Activated naive CD4-positive, alpha-beta T cell treated with anti-CD3 and anti-CD28 coated beads for 36 hours (primary cell): ENCODE data around the gene DUSP22. TPM values are rescaled to one million over a fixed set of nuclear protein-coding genes. Genes with fewer than 3 reads are reported as not detected.
"Not testable (repeated sequence)": the region's sequence is repeated elsewhere in the genome, so short reads cannot be mapped to it uniquely, and the experiment has no call there.

Source experiments
- CTCF ChIA-PET: fragments of 350-600 bp; sonication (Branson Sonifier 250); formaldehyde crosslinking; loops from one replicate; lab custom pipeline; 2021; ENCODE audit warnings: antibody characterized with exemption; lab: Charles Lee
- DNase-seq: peaks from one replicate; pipeline ENCODE4 v3.0.0-alpha.2; 2020
- H3K27ac Mint-ChIP-seq: one replicate; pipeline ENCODE4 v1.8.0; 2021; ENCODE audit warnings: mild to moderate bottlenecking, mixed read lengths
- H3K27me3 Mint-ChIP-seq: one replicate; pipeline ENCODE4 v1.8.0; 2021; ENCODE audit warnings: low read depth, mixed read lengths
- H3K36me3 Mint-ChIP-seq: one replicate; pipeline ENCODE4 v1.8.0; 2021; ENCODE audit warnings: low read depth, mixed read lengths
- H3K4me1 Mint-ChIP-seq: one replicate; pipeline ENCODE4 v1.8.0; 2021; ENCODE audit warnings: low read depth, mixed read lengths
- H3K4me3 Mint-ChIP-seq: one replicate; pipeline ENCODE4 v1.8.0; 2021; ENCODE audit warnings: mild to moderate bottlenecking, moderate library complexity, mixed read lengths
- H3K9me3 Mint-ChIP-seq: one replicate; pipeline ENCODE4 v1.8.0; 2021; ENCODE audit warnings: mixed read lengths
- intact Hi-C: fragments of 100-400 bp; cut with micrococcal nuclease; formaldehyde crosslinking; loops from one replicate; pipeline ENCODE4 v1.15.1; 2023
- total RNA-seq, 2 experiments: library from RNA; stranded (reverse); gene quantifications; one replicate each; pipeline ENCODE4 v1.2.3, GENCODE V29; 2021

The DUSP22 gene
- total RNA-seq, 2 experiments from 2014 or later: 44.6 to 46.9 TPM

GRCh38 chr6:282177-282866 lies 10.0 kb upstream of the DUSP22 start:
- CTCF ChIA-PET: no interaction called here

GRCh38 chr6:282867-283416 lies 9.3 kb upstream of the DUSP22 start:
- Mint-ChIP-seq H3K36me3 (no peaks in the 10 kb centered on the region), H3K27me3 (no peaks in the 10 kb centered on the region), H3K4me1 (peaks cover 28% of the 10 kb centered on the region), H3K27ac (no peak overlapping the region), H3K9me3 (no peaks in the 10 kb centered on the region), H3K4me3 (no peak overlapping the region)
- DNase-seq: no peak
- intact Hi-C loops: no loop called here
- CTCF ChIA-PET: interaction anchor here (0.5 kb wide), 1 partner anchor 114 kb away, joined by 3 read pairs; no protein-coding TSS in a partner anchor

More at GRCh38 chr6:282177-282866, 10.0 kb upstream of the DUSP22 start:
- peaks cover 22% of the 10 kb centered on the region for H3K4me1 Mint-ChIP-seq
- H3K9me3 Mint-ChIP-seq: no peaks in the 10 kb centered on the region
- DNase-seq: no peak
- H3K27ac Mint-ChIP-seq: no peak overlapping the region
- intact Hi-C loops: no loop called here
- H3K36me3 Mint-ChIP-seq: no peaks in the 10 kb centered on the region
- H3K27me3 Mint-ChIP-seq: no peaks in the 10 kb centered on the region
- no peak overlapping the region for H3K4me3 Mint-ChIP-seq

- Mint-ChIP-seq H3K27ac (no peak overlapping the region), H3K4me3 (no peak overlapping the region), H3K9me3 (no peaks in the 10 kb centered on the region), H3K36me3 (no peaks in the 10 kb centered on the region), H3K4me1 (peaks cover 39% of the 10 kb centered on the region), H3K27me3 (no peaks in the 10 kb centered on the region)
- intact Hi-C loops: no loop called here
- CTCF ChIA-PET: no interaction called here
- no peak for DNase-seq
These were observed 7.8 kb upstream of the DUSP22 start for GRCh38 chr6:284486-284885.

GRCh38 chr6:285030-285771 lies 7.1 kb upstream of the DUSP22 start:
- intact Hi-C loops: no loop called here
- Mint-ChIP-seq H3K4me1 (peaks cover 44% of the 10 kb centered on the region), H3K9me3 (no peaks in the 10 kb centered on the region), H3K27ac (no peak overlapping the region), H3K4me3 (no peak overlapping the region), H3K36me3 (no peaks in the 10 kb centered on the region), H3K27me3 (no peaks in the 10 kb centered on the region)
- DNase-seq: no peak
- CTCF ChIA-PET: interaction anchor here (0.9 kb wide), 1 partner anchor 60 kb away, joined by 3 read pairs; no protein-coding TSS in a partner anchor

- DNase-seq, H3K4me3 Mint-ChIP-seq, intact Hi-C loops, H3K36me3 Mint-ChIP-seq, H3K27ac Mint-ChIP-seq, H3K27me3 Mint-ChIP-seq, H3K9me3 Mint-ChIP-seq: not testable (repeated sequence)
- CTCF ChIA-PET: interaction anchor here (0.9 kb wide), 1 partner anchor 61 kb away, joined by 3 read pairs; no protein-coding TSS in a partner anchor
- peaks cover 50% of the 10 kb centered on the region for H3K4me1 Mint-ChIP-seq
These were observed 6.4 kb upstream of the DUSP22 start for GRCh38 chr6:285902-286301.

GRCh38 chr6:286681-287488 lies 5.4 kb upstream of the DUSP22 start:
- Mint-ChIP-seq H3K4me3 (no peak overlapping the region), H3K9me3 (no peaks in the 10 kb centered on the region), H3K4me1 (peaks cover 57% of the 10 kb centered on the region), H3K27me3 (no peaks in the 10 kb centered on the region), H3K36me3 (no peaks in the 10 kb centered on the region), H3K27ac (no peak overlapping the region)
- peak; percentile 25 for DNase-seq
- intact Hi-C loops: no loop called here
- CTCF ChIA-PET: no interaction called here

- Mint-ChIP-seq H3K4me1 (peaks cover 57% of the 10 kb centered on the region), H3K36me3 (no peaks in the 10 kb centered on the region), H3K27me3 (no peaks in the 10 kb centered on the region), H3K9me3 (no peaks in the 10 kb centered on the region), H3K27ac (no peak overlapping the region), H3K4me3 (no peak overlapping the region)
- intact Hi-C loops: no loop called here
- no peak for DNase-seq
- CTCF ChIA-PET: no interaction called here
These were observed 4.8 kb upstream of the DUSP22 start for GRCh38 chr6:287489-287860.

- H3K27ac Mint-ChIP-seq: no peak overlapping the region
- H3K36me3 Mint-ChIP-seq: peaks cover 8% of the 10 kb centered on the region
- H3K9me3 Mint-ChIP-seq: no peaks in the 10 kb centered on the region
- no peak overlapping the region for H3K4me3 Mint-ChIP-seq
- H3K27me3 Mint-ChIP-seq: no peaks in the 10 kb centered on the region
- no peak for DNase-seq
- H3K4me1 Mint-ChIP-seq: peaks cover 62% of the 10 kb centered on the region
- CTCF ChIA-PET: interaction anchor here (0.7 kb wide), 1 partner anchor 104 kb away, joined by 4 read pairs; no protein-coding TSS in a partner anchor
- intact Hi-C loops: no loop called here
These were observed 3.4 kb upstream of the DUSP22 start for GRCh38 chr6:288866-289265.

GRCh38 chr6:290111-290922 lies 2.0 kb upstream of the DUSP22 start:
- Mint-ChIP-seq H3K27ac (peak overlapping the region; percentile 32), H3K36me3 (peaks cover 8% of the 10 kb centered on the region), H3K27me3 (no peaks in the 10 kb centered on the region), H3K9me3 (no peaks in the 10 kb centered on the region), H3K4me1 (peaks cover 66% of the 10 kb centered on the region), H3K4me3 (peak overlapping the region; percentile 1)
- no peak for DNase-seq
- CTCF ChIA-PET: interaction anchor here (1.1 kb wide), 1 partner anchor 40 kb away, joined by 3 read pairs; no protein-coding TSS in a partner anchor
- intact Hi-C loops: loop anchor here (2.0 to 5.0 kb wide), 4 partner anchors 96 to 257 kb away; no protein-coding TSS in a partner anchor

GRCh38 chr6:291204-291696 lies 1.0 kb upstream of the DUSP22 start:
- Mint-ChIP-seq H3K4me3 (peak overlapping the region; percentile 72), H3K36me3 (peaks cover 8% of the 10 kb centered on the region), H3K4me1 (peaks cover 66% of the 10 kb centered on the region), H3K27ac (peak overlapping the region; percentile 87), H3K9me3 (no peaks in the 10 kb centered on the region), H3K27me3 (no peaks in the 10 kb centered on the region)
- peak; percentile 23 for DNase-seq
- intact Hi-C loops: loop anchor here (1.0 to 5.0 kb wide), 5 partner anchors 66 to 256 kb away; no protein-coding TSS in a partner anchor
- CTCF ChIA-PET: no interaction called here
